GM12875 (cell line): ENCODE results near the gene GRK5.

Experiments
- H3K4me3 ChIP-seq: one replicate; pipeline ENCODE4 v1.5.1; 2011; ENCODE audit warnings: low read depth, low read length, control low read depth
- CTCF ChIP-seq: IDR thresholded peaks from 2 replicates; pipeline ENCODE4 v1.5.1; 2011; ENCODE audit warnings: low read depth, mild to moderate bottlenecking, control low read depth, inconsistent platforms, low read length, moderate library complexity, borderline replicate concordance; ENCODE audit not compliant: insufficient read depth

Gene GRK5

GRCh38 chr10:119289227-119289920 lies 82.0 kb downstream of the GRK5 start:
- no peak for TF ChIP-seq CTCF
- H3K4me3 ChIP-seq = no peak overlapping the region

GRCh38 chr10:119290301-119291048 lies 83.1 kb downstream of the GRK5 start:
- TF ChIP-seq CTCF = no peak
- H3K4me3 ChIP-seq = no peak overlapping the region

GRCh38 chr10:119291223-119291900 lies 84.0 kb downstream of the GRK5 start:
- TF ChIP-seq CTCF = no peak
- H3K4me3 ChIP-seq = no peak overlapping the region

- H3K4me3 ChIP-seq = no peak overlapping the region
- no peak for TF ChIP-seq CTCF
Observed at GRCh38 chr10:119292968-119293760, 85.8 kb downstream of the GRK5 start.

GRCh38 chr10:119296703-119297102 lies 89.3 kb downstream of the GRK5 start:
- H3K4me3 ChIP-seq = no peak overlapping the region
- TF ChIP-seq CTCF = no peak

- no peak overlapping the region for H3K4me3 ChIP-seq
- no peak for TF ChIP-seq CTCF
Observed at GRCh38 chr10:119297207-119297968, 90.0 kb downstream of the GRK5 start.
